Hindlimb muscle (tissue), 1 donor: ENCODE results near the gene CELSR1. TPM values are rescaled to one million over a fixed set of nuclear protein-coding genes. Genes with fewer than 3 reads are reported as not detected.

Experiments
- DNase-seq: peaks from one replicate; pipeline ENCODE4 v3.0.0-alpha.2; 2013
- polyA plus RNA-seq: library from polyadenylated mRNA; unstranded; fragments of 120-200 nt; gene quantifications from one replicate; pipeline ENCODE4 v1.2.1, GENCODE V29; 2013; ENCODE audit not compliant: insufficient read length

Gene CELSR1
- polyA plus RNA-seq, 1 donor: 7.6 TPM

- no peak for DNase-seq
These were observed 163.3 kb downstream of the CELSR1 start for GRCh38 chr22:46373921-46374662.

GRCh38 chr22:46373159-46373558 is 164.3 kb downstream of the CELSR1 start:
- DNase-seq: no peak

- DNase-seq: no peak
These were observed 164.7 kb downstream of the CELSR1 start for GRCh38 chr22:46372686-46373085.

- no peak for DNase-seq
These were observed 165.7 kb downstream of the CELSR1 start for GRCh38 chr22:46371623-46372226.

GRCh38 chr22:46370584-46371291 is 166.7 kb downstream of the CELSR1 start:
- no peak for DNase-seq

- DNase-seq: no peak
These were observed 167.5 kb downstream of the CELSR1 start for GRCh38 chr22:46369716-46370583.

- DNase-seq: no peak
These were observed 168.3 kb downstream of the CELSR1 start for GRCh38 chr22:46368871-46369715.

- DNase-seq: no peak
These were observed 169.0 kb downstream of the CELSR1 start for GRCh38 chr22:46368422-46368821.

GRCh38 chr22:46367707-46368191 is 169.7 kb downstream of the CELSR1 start:
- peak; percentile 32 for DNase-seq

GRCh38 chr22:46366801-46367706 is 170.4 kb downstream of the CELSR1 start:
- no peak for DNase-seq

GRCh38 chr22:46366327-46366731 is 171.1 kb downstream of the CELSR1 start:
- no peak for DNase-seq

GRCh38 chr22:46365166-46365624 is 172.2 kb downstream of the CELSR1 start:
- no peak for DNase-seq

- DNase-seq: no peak
These were observed 172.9 kb downstream of the CELSR1 start for GRCh38 chr22:46364341-46365165.

- no peak for DNase-seq
These were observed 173.7 kb downstream of the CELSR1 start for GRCh38 chr22:46363611-46364321.

- no peak for DNase-seq
These were observed 174.4 kb downstream of the CELSR1 start for GRCh38 chr22:46362934-46363515.

- no peak for DNase-seq
These were observed 175.1 kb downstream of the CELSR1 start for GRCh38 chr22:46362203-46362933.

- no peak for DNase-seq
These were observed 175.6 kb downstream of the CELSR1 start for GRCh38 chr22:46361826-46362202.

- no peak for DNase-seq
These were observed 176.5 kb downstream of the CELSR1 start for GRCh38 chr22:46360891-46361290.
